Stimulated activated CD8-positive, alpha-beta memory T cell treated with anti-CD3 and anti-CD28 coated beads, Interleukin-7, amount 100 ng/mL, for 4 hours (primary cell): Measurements from ENCODE around the gene ATP8B1.
"Not testable (repeated sequence)": the region's sequence is repeated elsewhere in the genome, so short reads cannot be mapped to it uniquely, and the experiment has no call there.

Source experiments
- DNase-seq, 2 donors: peaks; one replicate each; pipeline ENCODE4 v3.0.0-alpha.2; 2020; ENCODE audit warnings: low read depth in 2 of 2

ATP8B1 gene

DNA sequence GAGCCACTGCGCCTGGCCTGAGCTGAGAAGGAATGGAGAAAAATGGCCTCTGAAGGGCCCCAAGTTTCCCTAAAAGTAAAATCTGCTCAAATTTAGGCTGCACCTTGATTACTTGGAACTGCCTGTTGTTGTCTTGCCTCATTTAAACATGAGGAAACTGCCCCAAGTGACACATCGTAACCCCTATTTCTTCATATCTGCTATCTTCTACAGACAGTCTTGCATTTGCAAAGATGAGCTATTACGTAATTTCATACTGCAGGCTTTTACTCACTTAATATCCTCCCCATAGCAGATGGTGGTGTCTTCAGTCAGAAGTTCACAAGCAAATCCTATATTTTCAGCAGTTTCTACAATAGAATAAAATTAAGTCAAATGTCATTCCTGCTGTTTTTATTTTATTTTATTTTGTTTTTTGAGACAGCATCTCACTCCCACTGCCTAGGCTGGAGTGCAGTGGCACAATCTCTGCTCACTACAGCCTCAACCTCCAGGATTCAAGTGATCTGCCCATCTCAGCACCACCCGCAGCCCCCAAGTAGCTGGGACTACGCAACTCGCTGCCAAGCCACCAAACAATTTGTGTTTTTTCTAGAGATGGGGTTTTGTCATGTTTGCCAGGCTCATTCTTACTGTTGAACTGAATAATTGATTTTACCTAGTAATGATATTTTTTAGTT is 136.2 kb downstream of the ATP8B1 start:
- no peak for DNase-seq

DNA sequence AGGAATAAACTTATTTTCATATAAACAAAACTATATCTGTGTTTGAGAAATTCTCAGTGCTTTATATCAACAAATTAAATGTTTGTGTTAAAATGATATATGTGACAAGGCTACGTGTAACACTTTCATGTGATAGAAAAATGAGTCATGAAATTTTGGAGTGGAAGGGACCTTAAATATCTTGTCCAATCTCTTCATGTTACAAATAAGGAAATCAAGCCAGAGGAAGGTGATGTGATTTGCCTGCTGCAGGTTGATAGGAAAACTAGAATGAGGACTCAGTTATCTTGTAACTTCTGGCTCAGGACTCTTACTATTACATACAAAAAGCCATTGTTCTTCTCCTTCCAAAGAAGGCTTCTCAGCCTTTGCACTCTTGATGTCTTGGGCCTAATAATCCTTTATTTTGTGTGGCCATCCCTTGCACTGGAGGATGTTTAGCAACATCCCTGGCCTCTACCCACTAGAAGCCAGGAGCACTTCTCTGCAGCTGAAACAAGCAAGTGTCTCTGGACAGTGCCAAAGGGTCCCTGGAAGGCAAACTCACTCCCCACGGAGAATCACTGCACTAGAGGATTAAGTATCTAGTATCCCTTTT is 138.4 kb downstream of the ATP8B1 start:
- DNase-seq = no peak

GRCh38 chr18:57660961-57661360 is 142.2 kb downstream of the ATP8B1 start:
- no peak for DNase-seq

DNA sequence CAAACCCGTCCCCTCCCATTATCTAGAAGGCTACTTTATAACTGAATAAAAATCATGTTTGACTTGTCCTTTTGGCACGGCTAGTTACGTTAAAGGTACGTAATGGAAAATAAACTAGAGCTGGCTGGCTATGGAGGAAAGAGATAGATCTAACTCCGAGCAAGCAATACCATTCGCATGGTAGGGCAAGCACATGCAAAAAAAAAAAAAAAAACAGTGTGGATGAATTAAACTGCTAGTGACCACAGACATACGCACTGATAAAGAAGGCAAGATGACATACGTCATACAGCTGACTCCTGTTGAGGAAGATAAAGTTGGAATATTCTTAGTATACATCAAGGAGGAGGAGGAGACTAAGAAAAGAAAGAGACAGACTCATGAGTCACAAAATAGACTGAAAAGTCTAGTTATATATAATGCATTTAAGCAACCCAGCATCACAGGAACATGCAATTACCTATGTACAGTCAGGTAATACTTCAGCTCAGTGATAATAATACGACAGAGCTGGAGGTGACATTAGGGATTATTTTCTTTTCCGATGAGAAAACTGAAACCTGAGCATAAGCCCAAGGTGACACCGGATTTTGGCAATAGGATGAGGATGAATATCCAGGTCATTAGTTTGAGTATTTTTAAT is 143.5 kb downstream of the ATP8B1 start:
- no peak for DNase-seq

- DNase-seq = no peak
Measured at GRCh38 chr18:57657542-57657941, 145.6 kb downstream of the ATP8B1 start.

DNA sequence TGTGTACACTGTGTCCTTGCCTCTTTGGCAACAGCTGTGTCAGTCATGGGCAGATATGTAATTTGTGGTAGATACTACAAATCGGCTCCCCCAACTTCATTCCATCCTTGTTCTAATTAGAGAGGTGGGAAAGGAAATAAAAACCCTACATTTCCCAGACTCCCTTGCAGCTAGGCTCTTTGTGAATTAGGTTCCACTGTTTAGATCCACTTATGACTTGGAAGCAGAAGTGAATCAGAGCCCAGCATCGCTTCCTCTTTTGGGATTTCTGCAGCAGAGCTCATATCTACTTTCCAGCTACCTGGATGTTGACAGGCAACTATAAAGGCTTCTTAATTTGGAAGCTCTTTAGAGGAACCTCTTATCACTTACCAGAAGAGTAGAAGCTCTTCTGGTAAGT is 147.4 kb downstream of the ATP8B1 start:
- DNase-seq = no peak

DNA sequence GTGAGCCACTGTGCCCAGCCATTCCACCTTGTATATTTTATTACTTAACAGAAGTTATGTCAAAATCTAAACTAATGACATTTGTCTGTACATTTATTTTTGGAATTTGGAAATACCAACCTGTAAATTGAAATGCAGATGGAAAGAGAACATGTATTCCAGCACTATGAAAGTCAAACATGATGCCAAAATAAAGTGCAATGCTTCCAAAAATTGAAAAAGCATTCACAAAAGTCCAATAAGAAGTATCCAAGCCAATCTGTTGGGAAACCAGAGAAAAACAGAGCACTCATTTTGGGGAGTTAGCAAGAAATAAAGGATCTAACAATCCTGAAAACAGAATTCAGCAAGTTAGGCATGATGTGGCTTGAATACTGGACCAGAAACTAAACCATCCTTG is 151.2 kb downstream of the ATP8B1 start:
- no peak for DNase-seq

DNA sequence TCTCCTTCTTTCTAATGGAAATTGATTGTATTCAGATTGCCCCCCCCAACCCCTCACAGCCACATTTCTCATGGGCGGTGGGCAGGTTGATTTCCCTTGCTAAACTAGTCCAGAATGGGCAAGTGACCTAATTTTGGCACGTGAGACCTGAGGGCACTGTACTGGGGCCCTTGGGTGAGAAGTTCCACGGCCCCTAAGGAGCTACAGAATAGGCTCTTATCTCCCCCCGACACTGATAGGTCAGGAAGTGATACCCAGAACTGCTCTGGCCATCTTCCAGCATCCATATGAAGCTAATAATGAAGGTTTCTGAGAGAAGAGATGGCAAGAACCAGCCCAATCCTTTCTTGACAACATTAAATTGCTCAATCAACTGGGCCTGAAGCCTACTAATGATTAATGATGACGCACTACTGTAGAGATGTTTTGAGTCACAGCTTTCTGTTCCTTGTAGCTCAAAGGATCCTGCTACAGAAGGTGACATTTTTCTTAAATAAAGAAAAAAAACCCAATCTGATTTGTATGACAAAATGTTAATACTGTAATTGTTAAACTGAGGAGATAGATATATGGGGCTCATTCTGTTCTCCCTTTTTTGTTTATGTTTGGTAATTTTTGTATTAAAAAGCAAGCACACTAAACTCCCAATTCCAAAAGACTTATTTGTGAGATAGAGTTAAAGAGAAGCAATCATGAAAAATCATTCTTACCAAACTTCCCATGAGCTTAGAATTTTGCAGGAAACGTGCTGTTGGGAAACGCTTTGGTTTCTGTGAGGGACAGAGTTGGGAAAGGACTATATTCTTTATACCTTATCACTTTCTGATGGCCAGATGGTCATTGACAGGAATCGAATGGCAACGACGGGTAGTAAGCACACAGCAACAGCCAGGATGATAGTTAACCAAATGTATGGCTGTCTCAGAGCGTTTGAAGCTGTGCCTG is 153.3 kb downstream of the ATP8B1 start:
- no peak for DNase-seq

GRCh38 chr18:57648414-57648813 is 154.7 kb downstream of the ATP8B1 start:
- no peak for DNase-seq

DNA sequence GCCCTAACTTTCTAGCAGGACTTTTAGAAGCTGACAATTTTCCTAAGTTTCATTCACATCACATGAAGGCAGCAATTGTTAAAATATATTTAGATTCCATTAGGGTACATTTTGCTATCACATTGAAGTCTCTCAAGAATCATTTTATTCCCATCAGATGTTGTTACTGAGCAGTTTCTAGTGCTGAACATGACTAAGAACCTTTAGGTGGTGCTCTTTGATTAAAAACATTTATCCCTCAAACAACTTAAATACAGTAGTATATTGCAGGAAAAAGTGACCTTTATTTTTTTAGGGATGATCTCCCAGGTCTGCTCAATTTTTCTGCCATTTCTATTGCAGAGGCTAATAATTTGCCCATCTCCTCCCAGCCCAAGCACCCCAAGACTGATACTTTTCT is 158.6 kb downstream of the ATP8B1 start:
- DNase-seq = no peak

- DNase-seq = not testable (repeated sequence)
Measured at GRCh38 chr18:57643726-57644125, 159.4 kb downstream of the ATP8B1 start.

GRCh38 chr18:57642462-57642861 is 160.7 kb downstream of the ATP8B1 start:
- DNase-seq = not testable (repeated sequence)

- no peak for DNase-seq
Measured at GRCh38 chr18:57640749-57641148, 162.4 kb downstream of the ATP8B1 start.

DNA sequence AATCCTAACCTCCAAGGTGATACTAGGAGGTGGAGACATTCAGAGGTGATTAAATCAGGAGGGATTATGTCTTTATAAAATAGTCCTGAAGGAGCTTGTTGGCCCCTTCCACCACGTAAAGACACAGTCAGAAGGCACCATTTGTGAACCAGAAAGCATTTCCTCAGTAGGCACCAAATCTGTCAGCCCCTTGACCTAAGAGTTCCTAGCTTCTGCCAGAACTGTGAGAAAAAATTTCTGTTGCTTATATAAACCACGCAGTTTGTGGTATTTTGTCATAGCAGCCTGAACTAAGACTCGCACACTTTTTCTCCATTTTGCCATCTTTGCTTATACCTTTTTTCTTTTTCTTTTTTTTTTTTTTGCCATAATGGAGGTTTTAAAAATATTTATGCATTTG is 162.9 kb downstream of the ATP8B1 start:
- no peak for DNase-seq

DNA sequence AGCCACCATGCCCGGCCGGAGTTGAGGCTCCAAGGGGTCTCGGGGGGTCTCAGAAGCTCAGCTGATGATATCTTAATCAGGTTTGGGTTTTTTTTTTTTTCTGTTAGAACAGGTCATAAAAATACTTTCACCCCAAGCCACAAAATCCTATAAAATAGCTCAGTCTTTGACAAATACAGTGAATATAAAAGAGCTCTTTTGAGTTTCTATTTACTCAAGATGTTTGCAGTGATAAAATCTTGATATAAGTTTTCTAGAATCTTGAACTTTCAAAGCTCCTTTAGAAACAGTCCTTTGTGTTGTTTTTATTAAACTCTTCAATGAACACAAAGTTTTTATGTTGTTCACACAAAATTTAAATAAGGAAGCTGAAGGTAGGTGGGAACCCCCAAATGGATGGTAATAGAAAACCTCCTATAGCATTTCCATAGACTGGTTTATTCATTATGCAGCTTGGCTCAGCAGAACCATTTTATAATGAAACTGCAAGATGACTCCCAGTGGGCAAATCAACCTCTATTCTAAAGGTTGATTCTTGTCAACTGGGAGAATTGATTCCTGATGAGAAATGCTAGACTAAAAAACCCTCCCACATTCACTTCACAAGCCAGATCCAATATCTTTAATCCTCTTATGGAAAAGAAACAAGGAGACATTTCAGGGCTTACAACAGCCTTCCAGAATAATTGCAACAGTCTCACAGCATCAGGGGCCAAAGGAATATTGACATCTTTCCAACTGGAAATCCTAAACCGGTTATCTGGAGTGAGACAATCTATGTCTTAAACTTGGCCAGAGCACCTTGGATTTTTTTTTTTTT is 167.9 kb downstream of the ATP8B1 start:
- no peak for DNase-seq

- DNase-seq = no peak
Measured at GRCh38 chr18:57631697-57632096, 171.4 kb downstream of the ATP8B1 start.

- DNase-seq = no peak
Measured at GRCh38 chr18:57630754-57631595, 172.1 kb downstream of the ATP8B1 start.

DNA sequence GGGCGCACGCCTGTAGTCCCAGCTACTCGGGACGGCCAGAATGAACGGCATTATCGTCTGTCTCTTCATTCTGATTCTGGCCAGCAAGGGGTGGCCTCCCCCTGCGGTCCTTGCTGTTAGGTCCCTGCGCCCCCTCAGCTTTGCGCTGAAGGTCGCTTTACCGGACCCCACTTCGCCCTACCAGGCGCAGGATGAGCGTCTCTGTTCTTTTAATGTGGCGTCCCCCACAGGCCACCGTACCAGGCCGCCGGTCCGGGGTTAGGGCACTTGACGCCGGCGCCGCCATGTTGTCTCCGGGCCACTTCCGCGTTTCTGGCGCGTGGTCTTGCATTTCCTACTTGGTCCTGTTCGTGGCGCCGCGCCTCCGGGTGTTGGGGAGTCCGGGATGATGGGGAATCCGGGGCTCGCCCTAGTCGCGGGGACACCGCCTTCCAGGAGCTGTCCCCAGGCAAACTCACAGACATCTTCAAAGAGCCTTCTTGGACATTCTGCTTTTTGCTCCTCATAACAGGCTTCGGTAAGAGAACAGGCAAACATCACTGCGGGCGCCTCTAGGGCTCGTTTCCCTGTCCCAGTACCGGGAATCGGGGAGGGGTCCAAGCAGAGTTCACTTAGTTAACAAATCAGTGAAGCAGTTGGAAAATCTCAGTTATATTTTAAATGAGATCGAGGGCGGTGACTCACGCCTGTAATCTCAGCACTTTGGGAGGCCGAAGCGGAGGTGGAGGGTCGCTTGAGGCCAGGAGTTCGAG is 172.9 kb downstream of the ATP8B1 start:
- peak; percentile 91 for DNase-seq

DNA sequence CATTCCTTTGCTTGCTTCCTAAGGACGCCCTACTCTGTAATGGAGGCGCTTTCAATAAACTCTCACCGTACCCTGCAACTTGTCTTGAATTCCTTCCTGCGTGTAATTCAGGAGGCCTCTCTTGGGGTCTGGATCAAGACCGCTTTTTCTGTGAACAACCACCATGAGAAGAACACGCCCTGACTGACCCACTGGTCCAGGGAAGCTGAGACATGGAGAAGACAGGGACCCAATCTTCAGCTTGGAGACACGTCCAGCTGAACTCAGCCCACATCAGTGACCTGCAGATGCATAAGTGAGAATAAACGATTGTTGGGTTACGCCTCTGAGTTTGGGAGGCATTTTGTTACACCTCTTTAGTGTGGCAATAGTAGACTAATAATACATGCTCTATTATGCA is 173.7 kb downstream of the ATP8B1 start:
- DNase-seq = no peak

- no peak for DNase-seq
Measured at GRCh38 chr18:57627488-57627887, 175.6 kb downstream of the ATP8B1 start.
